Prostate gland (tissue), 2 donors: ENCODE measurements around the gene FTSJ3. TPM values are rescaled to one million over a fixed set of nuclear protein-coding genes. Genes with fewer than 3 reads are reported as not detected.
A peak's percentile ranks its signal among the peaks of the same experiment; 100 is the strongest.

Experiments used
- DNase-seq: peaks from one replicate; pipeline ENCODE4 v3.0.0-alpha.2; 2019; ENCODE audit warnings: low spot score
- H3K27ac ChIP-seq, 2 donors: fragments of 200-600 bp; sonication (generic); 2 replicates each; pipeline ENCODE4 v1.5.1; 2017 to 2019
- H3K27me3 ChIP-seq: fragments of 200-600 bp; sonication (generic); replicated peaks from 2 replicates; pipeline ENCODE4 v1.5.1; 2019; ENCODE audit not compliant: insufficient read depth
- H3K36me3 ChIP-seq, 2 donors: fragments of 200-600 bp; sonication (generic); 1 replicate in 1 of 2; 2 replicates in 1 of 2; pipeline versions ENCODE4 v1.5.1 to v1.8.1; 2017 to 2019
- H3K4me1 ChIP-seq: fragments of 200-600 bp; sonication (generic); replicated peaks from 2 replicates; pipeline ENCODE4 v1.5.1; 2019
- H3K4me3 ChIP-seq, 2 donors: fragments of 200-600 bp; sonication (generic); 2 replicates each; pipeline ENCODE4 v1.5.1; 2017 to 2019
- H3K9me3 ChIP-seq: fragments of 200-600 bp; sonication (generic); 2 replicates; pipeline ENCODE4 v1.5.1; 2017
- POLR2A ChIP-seq: fragments of 450-650 bp; IDR thresholded peaks from one replicate; pipeline ENCODE4 v1.6.1; 2016; ENCODE audit warnings: antibody characterized with exemption, mild to moderate bottlenecking
- POLR2AphosphoS5 ChIP-seq: sonication (generic); formaldehyde crosslinking; IDR thresholded peaks from one replicate; pipeline ENCODE4 v1.6.1; 2017; ENCODE audit warnings: antibody characterized with exemption
- WGBS: methylation state at CpG from one replicate; pipeline ENCODE4 v1.1.5; 2018; 5-methylcytosine and 5-hydroxymethylcytosine counted together
- intact Hi-C: fragments of 100-400 bp; cut with DNase I; formaldehyde crosslinking; loops from one replicate; pipeline ENCODE4 v1.14.2; 2022
- total RNA-seq, 2 donors: library from RNA; depleted of rRNA; stranded (reverse); fragments of >200 nt; gene quantifications; one replicate each; pipeline ENCODE4 v1.1.0, GENCODE V29; 2016
- TF ChIP-seq, protein P1 (sequence below), 4 experiments: fragments of 200-600 bp in 2 of 4; fragments of 450-650 bp in 2 of 4; sonication (generic) in 2 of 4; IDR thresholded peaks; 1 replicate in 3 of 4; 2 replicates in 1 of 4; pipeline ENCODE4 v1.5.1; 2016 to 2019; ENCODE audit warnings: antibody characterized with exemption in 4 of 4, mild to moderate bottlenecking in 2 of 4, moderate library complexity in 2 of 4

The FTSJ3 gene
- total RNA-seq, 2 donors from 2014 or later, result 29.4 to 46.6 TPM

- Histone ChIP-seq H3K27me3 (no peaks in the 10 kb centered on the region), H3K27ac (peak overlapping the region; percentile 84 to 94), H3K9me3 (no peaks in the 10 kb centered on the region), H3K4me3 (peak overlapping the region; percentile 76 to 92), H3K4me1 (peaks cover 40% of the 10 kb centered on the region), H3K36me3 (no peaks in the 10 kb centered on the region)
- DNase-seq, result peak; percentile 45
- intact Hi-C loops, result loop anchor here (5.0 kb wide), 1 partner anchor 69 kb away; the partner anchor contains the start of genes CCDC47 and DDX42
- TF ChIP-seq, protein P1, sequence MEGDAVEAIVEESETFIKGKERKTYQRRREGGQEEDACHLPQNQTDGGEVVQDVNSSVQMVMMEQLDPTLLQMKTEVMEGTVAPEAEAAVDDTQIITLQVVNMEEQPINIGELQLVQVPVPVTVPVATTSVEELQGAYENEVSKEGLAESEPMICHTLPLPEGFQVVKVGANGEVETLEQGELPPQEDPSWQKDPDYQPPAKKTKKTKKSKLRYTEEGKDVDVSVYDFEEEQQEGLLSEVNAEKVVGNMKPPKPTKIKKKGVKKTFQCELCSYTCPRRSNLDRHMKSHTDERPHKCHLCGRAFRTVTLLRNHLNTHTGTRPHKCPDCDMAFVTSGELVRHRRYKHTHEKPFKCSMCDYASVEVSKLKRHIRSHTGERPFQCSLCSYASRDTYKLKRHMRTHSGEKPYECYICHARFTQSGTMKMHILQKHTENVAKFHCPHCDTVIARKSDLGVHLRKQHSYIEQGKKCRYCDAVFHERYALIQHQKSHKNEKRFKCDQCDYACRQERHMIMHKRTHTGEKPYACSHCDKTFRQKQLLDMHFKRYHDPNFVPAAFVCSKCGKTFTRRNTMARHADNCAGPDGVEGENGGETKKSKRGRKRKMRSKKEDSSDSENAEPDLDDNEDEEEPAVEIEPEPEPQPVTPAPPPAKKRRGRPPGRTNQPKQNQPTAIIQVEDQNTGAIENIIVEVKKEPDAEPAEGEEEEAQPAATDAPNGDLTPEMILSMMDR (IDR thresholded peaks at IDR 0.05), result no peak
- TF ChIP-seq POLR2AphosphoS5 (no peak), POLR2A (no peak)
- WGBS, result 2% methylated on average over 25 of the region's 26 CpGs
Measured at GRCh38 chr17:63841350-63842172, 14.1 kb upstream of the FTSJ3 start.

DNA sequence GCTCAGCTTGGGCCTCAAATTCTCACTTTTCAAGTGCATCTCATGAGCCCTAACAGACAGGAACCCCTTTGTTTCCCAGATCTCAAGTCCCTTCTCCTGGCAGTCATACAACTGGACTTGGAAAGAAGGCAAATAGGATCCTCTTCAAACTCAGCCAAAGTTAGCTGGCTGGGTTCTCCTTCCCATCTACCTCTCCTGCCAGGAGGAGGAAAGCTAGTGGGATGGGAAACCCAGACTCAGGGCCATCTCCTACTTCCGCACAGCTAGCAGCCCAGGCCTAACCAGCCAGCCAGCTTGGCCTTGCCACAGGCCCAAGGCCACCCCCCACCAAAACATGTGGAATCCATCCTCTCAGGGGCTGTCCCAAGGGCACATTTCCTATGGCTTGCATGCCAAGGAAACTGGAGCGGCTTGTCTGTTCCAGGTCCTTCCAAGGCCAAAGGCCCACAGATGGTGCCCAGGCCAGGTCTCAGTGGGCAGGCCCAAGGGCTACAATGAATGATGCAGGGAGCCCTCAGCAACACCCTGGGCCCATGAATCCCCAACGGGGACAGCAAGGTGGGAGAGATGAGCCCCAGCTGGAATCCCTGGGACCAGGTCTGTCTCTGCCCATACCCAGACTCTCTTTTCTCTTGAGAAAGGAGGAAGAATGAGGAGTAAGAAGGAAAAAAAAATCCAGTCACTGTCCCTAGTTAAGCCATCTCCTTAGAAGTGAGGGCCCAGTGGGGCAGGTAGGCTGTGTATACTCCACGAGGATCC is 13.3 kb upstream of the FTSJ3 start:
- H3K36me3 ChIP-seq, result peaks cover 0 to 3% of the 10 kb centered on the region in 2 donors
- TF ChIP-seq, protein P1 (IDR thresholded peaks at IDR 0.05), result no peak
- TF ChIP-seq POLR2A (no peak), POLR2AphosphoS5 (no peak)
- H3K9me3 ChIP-seq, result no peaks in the 10 kb centered on the region
- WGBS, result 37% methylated on average over 4 of the region's 4 CpGs
- H3K27ac ChIP-seq, result peak overlapping the region; percentile 84 to 94
- intact Hi-C loops, result loop anchor here (5.0 kb wide), 1 partner anchor 68 kb away; the partner anchor contains the start of genes CCDC47 and DDX42
- no peaks in the 10 kb centered on the region for H3K27me3 ChIP-seq
- peak overlapping the region; percentile 76 to 92 for H3K4me3 ChIP-seq
- H3K4me1 ChIP-seq, result peaks cover 40% of the 10 kb centered on the region
- peak; percentile 16 for DNase-seq

GRCh38 chr17:63838631-63839171 is 11.2 kb upstream of the FTSJ3 start:
- H3K27ac ChIP-seq, result peak overlapping the region; percentile 84 to 94
- H3K4me1 ChIP-seq, result peaks cover 40% of the 10 kb centered on the region
- DNase-seq, result peak; percentile 97
- intact Hi-C loops, result no loop called here
- TF ChIP-seq POLR2A (peak; percentile 30), POLR2AphosphoS5 (peak; percentile 94)
- TF ChIP-seq, protein P1 (IDR thresholded peaks at IDR 0.05), result no peak
- H3K27me3 ChIP-seq, result no peaks in the 10 kb centered on the region
- WGBS, result 12% methylated on average over 7 of the region's 7 CpGs
- H3K9me3 ChIP-seq, result no peaks in the 10 kb centered on the region
- peaks cover 14 to 17% of the 10 kb centered on the region in 2 donors for H3K36me3 ChIP-seq
- H3K4me3 ChIP-seq, result peak overlapping the region in 1 of 2 donors; percentile 13

DNA sequence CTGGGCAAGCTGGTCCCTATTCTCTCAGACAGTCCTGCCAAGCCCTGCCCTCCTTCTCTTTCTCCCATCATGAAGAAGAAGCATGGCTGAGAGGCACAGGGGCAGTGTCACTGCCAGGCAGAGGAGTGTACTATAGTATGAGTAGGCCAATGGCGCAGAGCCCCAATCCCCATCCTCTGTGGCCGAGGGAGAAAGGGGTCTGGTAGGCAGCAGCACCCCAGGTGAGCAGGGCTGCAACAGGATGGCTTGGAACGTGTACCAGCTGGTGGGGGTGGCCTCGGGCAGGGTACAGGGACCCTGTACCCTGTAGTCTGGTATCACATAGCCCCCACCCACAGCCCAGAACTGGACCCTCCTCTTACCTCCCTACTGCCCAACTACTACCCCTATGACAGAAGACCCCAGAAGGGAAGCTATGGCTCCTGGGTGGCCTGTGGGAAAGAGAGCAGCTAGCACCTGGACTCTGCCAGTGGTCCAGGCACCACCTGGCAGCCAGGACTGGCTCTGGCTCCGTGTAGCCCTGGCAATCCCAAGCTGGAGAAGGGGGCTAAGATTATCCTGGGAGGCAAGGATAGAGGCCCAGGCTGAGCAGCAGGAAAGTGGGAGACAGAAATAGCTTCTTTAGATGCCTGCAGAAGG is 10.6 kb upstream of the FTSJ3 start:
- no peaks in the 10 kb centered on the region for H3K27me3 ChIP-seq
- intact Hi-C loops, result no loop called here

More for the DNA sequence above, 10.6 kb upstream of the FTSJ3 start:
- peak overlapping the region in 1 of 2 donors; percentile 13 for H3K4me3 ChIP-seq
- 63% methylated on average over 5 of the region's 5 CpGs for WGBS
- no peak for DNase-seq
- no peaks in the 10 kb centered on the region for H3K9me3 ChIP-seq
- no peak for TF ChIP-seq POLR2AphosphoS5
- TF ChIP-seq, protein P1 (IDR thresholded peaks at IDR 0.05), result no peak
- no peak for TF ChIP-seq POLR2A
- peaks cover 40% of the 10 kb centered on the region for H3K4me1 ChIP-seq
- H3K36me3 ChIP-seq, result peaks cover 14 to 23% of the 10 kb centered on the region in 2 donors
- peak overlapping the region; percentile 84 to 94 for H3K27ac ChIP-seq
